H9 (cell line): Measurements from ENCODE around the gene TMEM59L. TPM values are rescaled to one million over a fixed set of nuclear protein-coding genes. Genes with fewer than 3 reads are reported as not detected.

ENCODE experiments used
- DNase-seq: peaks from one replicate; pipeline ENCODE4 v3.0.0-alpha.2; 2017
- H2AFZ ChIP-seq: one replicate; pipeline ENCODE4 v1.6.1; 2013; ENCODE audit warnings: mild to moderate bottlenecking, low read length, control low read depth, moderate library complexity
- H2AK5ac ChIP-seq: 2 replicates; pipeline ENCODE4 v1.6.1; 2013; ENCODE audit warnings: low read length, control low read depth, mixed read lengths; ENCODE audit not compliant: insufficient read length
- H2BK120ac ChIP-seq: one replicate; pipeline ENCODE4 v1.6.1; 2013; ENCODE audit warnings: low read depth, mild to moderate bottlenecking, low read length, control low read depth, inconsistent platforms; ENCODE audit not compliant: poor library complexity, severe bottlenecking
- H2BK12ac ChIP-seq: 2 replicates; pipeline ENCODE4 v1.6.1; 2013; ENCODE audit warnings: low read length, control low read depth, mixed read lengths, low read depth; ENCODE audit not compliant: insufficient read length
- H2BK15ac ChIP-seq: 2 replicates; pipeline ENCODE4 v1.6.1; 2013; ENCODE audit warnings: low read depth, low read length, control low read depth
- H2BK20ac ChIP-seq: one replicate; pipeline ENCODE4 v1.6.1; 2013; ENCODE audit warnings: low read depth, mild to moderate bottlenecking, low read length, control low read depth, inconsistent platforms; ENCODE audit not compliant: poor library complexity, severe bottlenecking
- H2BK5ac ChIP-seq: 2 replicates; pipeline ENCODE4 v1.6.1; 2013; ENCODE audit warnings: low read length, control low read depth, mixed read lengths; ENCODE audit not compliant: insufficient read length
- H3K14ac ChIP-seq: 2 replicates; pipeline ENCODE4 v1.6.1; 2013; ENCODE audit warnings: low read length, control low read depth; ENCODE audit not compliant: insufficient read depth
- H3K18ac ChIP-seq: 2 replicates; pipeline ENCODE4 v1.6.1; 2013; ENCODE audit warnings: low read depth, mild to moderate bottlenecking, mixed read lengths, low read length, control low read depth; ENCODE audit not compliant: insufficient read length
- H3K23ac ChIP-seq: 2 replicates; pipeline ENCODE4 v1.6.1; 2013; ENCODE audit warnings: low read length, control low read depth, mixed read lengths, low read depth; ENCODE audit not compliant: insufficient read length
- H3K23me2 ChIP-seq: 2 replicates; pipeline ENCODE4 v1.6.1; 2013; ENCODE audit warnings: low read depth, mild to moderate bottlenecking, mixed read lengths, low read length, control low read depth; ENCODE audit not compliant: insufficient read length, poor library complexity, severe bottlenecking
- H3K27ac ChIP-seq: 2 replicates; pipeline ENCODE4 v1.5.1; 2013; ENCODE audit warnings: low read length, control low read depth, mixed read lengths, low read depth; ENCODE audit not compliant: insufficient read length
- H3K27me3 ChIP-seq: 2 replicates; pipeline ENCODE4 v1.6.1; 2013; ENCODE audit warnings: low read length, control low read depth, inconsistent platforms; ENCODE audit not compliant: insufficient read depth
- H3K4ac ChIP-seq: 2 replicates; pipeline ENCODE4 v1.6.1; 2013; ENCODE audit warnings: low read depth, mild to moderate bottlenecking, control low read depth, inconsistent platforms, low read length, moderate library complexity
- H3K4me1 ChIP-seq: 2 replicates; pipeline ENCODE4 v1.6.1; 2013; ENCODE audit warnings: low read length, control low read depth, inconsistent platforms; ENCODE audit not compliant: insufficient read depth
- H3K4me2 ChIP-seq: 2 replicates; pipeline ENCODE4 v1.6.1; 2013; ENCODE audit warnings: low read length, control low read depth, mixed read lengths; ENCODE audit not compliant: insufficient read length, insufficient read depth
- H3K56ac ChIP-seq: 2 replicates; pipeline ENCODE4 v1.6.1; 2013; ENCODE audit warnings: low read depth, mild to moderate bottlenecking, mixed read lengths, low read length, control low read depth; ENCODE audit not compliant: insufficient read length
- H3K79me1 ChIP-seq: 2 replicates; pipeline ENCODE4 v1.6.1; 2013; ENCODE audit warnings: low read depth, mild to moderate bottlenecking, moderate library complexity, low read length, control low read depth, inconsistent platforms; ENCODE audit not compliant: insufficient read depth, poor library complexity, severe bottlenecking
- H3K79me2 ChIP-seq: 2 replicates; pipeline ENCODE4 v1.6.1; 2013; ENCODE audit warnings: low read length, control low read depth, inconsistent platforms; ENCODE audit not compliant: insufficient read depth
- H3K9ac ChIP-seq: 2 replicates; pipeline ENCODE4 v1.6.1; 2013; ENCODE audit warnings: low read length, control low read depth, mixed read lengths; ENCODE audit not compliant: insufficient read length; ENCODE audit errors: extremely low read depth
- H3K9me3 ChIP-seq: one replicate; pipeline ENCODE4 v1.6.1; 2013; ENCODE audit warnings: low read depth, low read length, inconsistent platforms; ENCODE audit not compliant: control insufficient read depth
- H3T11ph ChIP-seq: one replicate; pipeline ENCODE4 v1.6.1; 2013; ENCODE audit warnings: mild to moderate bottlenecking, low read length, control low read depth, inconsistent platforms
- H4K20me1 ChIP-seq: one replicate; pipeline ENCODE4 v1.6.1; 2013; ENCODE audit not compliant: control insufficient read depth, insufficient read length, insufficient read depth
- H4K5ac ChIP-seq: 2 replicates; pipeline ENCODE4 v1.6.1; 2013; ENCODE audit warnings: low read depth, mild to moderate bottlenecking, mixed read lengths, low read length, control low read depth; ENCODE audit not compliant: insufficient read length
- H4K8ac ChIP-seq: replicated peaks from 2 replicates; pipeline ENCODE4 v1.6.1; 2013; ENCODE audit warnings: low read length, control low read depth, mixed read lengths, low read depth; ENCODE audit not compliant: insufficient read length
- H4K91ac ChIP-seq: 2 replicates; pipeline ENCODE4 v1.6.1; 2013; ENCODE audit warnings: low read depth, mild to moderate bottlenecking, moderate library complexity, mixed read lengths, low read length, control low read depth; ENCODE audit not compliant: insufficient read length
- H3K27ac Mint-ChIP-seq, 3 experiments: 2 replicates in 2 of 3; 3 replicates in 1 of 3; pipeline ENCODE4 v1.8.0; 2020 to 2021; ENCODE audit warnings: mixed read lengths in 3 of 3, mild to moderate bottlenecking in 1 of 3, moderate library complexity in 1 of 3
- H3K27me3 Mint-ChIP-seq: 2 replicates; pipeline ENCODE4 v1.8.0; 2021; ENCODE audit warnings: low read depth, mild to moderate bottlenecking, moderate library complexity, mixed read lengths
- H3K36me3 Mint-ChIP-seq, 3 experiments: 2 replicates in 2 of 3; 3 replicates in 1 of 3; pipeline ENCODE4 v1.8.0; 2020 to 2021; ENCODE audit warnings: low read depth in 3 of 3, mixed read lengths in 3 of 3; ENCODE audit not compliant: insufficient read depth in 1 of 3
- H3K4me1 Mint-ChIP-seq, 2 experiments: 2 replicates each; pipeline ENCODE4 v1.8.0; 2020; ENCODE audit warnings: mixed read lengths in 2 of 2
- H3K4me3 Mint-ChIP-seq, 2 experiments: 2 replicates in 1 of 2; 3 replicates in 1 of 2; pipeline ENCODE4 v1.8.0; 2020 to 2021; ENCODE audit warnings: mild to moderate bottlenecking in 2 of 2, mixed read lengths in 2 of 2, moderate library complexity in 1 of 2
- H3K9me3 Mint-ChIP-seq, 2 experiments: 2 replicates in 1 of 2; 3 replicates in 1 of 2; pipeline ENCODE4 v1.8.0; 2020; ENCODE audit warnings: mild to moderate bottlenecking in 2 of 2, mixed read lengths in 2 of 2, moderate library complexity in 1 of 2
- CTCF ChIP-seq: fragments of 200-600 bp; sonication (generic); conservative IDR thresholded peaks from 3 replicates; pipeline ENCODE4 v1.8.0; 2021; ENCODE audit warnings: antibody characterized with exemption, mild to moderate bottlenecking
- WGBS: extraction: QIAGEN DNeasy Blood & Tissue Kit; methylation state at CpG from one replicate; pipeline ENCODE4 v1.1.7; 2013; ENCODE audit warnings: missing lambda C conversion rate, low lambda C conversion rate, mixed read lengths; ENCODE audit not compliant: insufficient read length; ENCODE audit errors: extremely low coverage; 5-methylcytosine and 5-hydroxymethylcytosine counted together
- total RNA-seq: library from RNA; stranded (reverse); gene quantifications from 2 replicates; pipeline ENCODE4 v1.2.1, GENCODE V29; 2021

Gene TMEM59L
- total RNA-seq, 1 experiment from 2014 or later: 12.0 TPM

- Histone ChIP-seq H3T11ph (no peak overlapping the region), H3K27me3 (no peaks in the 10 kb centered on the region), H3K23ac (no peak overlapping the region), H2AFZ (no peak overlapping the region), H2BK5ac (no peak overlapping the region), H2BK12ac (no peak overlapping the region), H2BK15ac (no peak overlapping the region), H3K27ac (no peak overlapping the region), H3K4ac (no peak overlapping the region), H3K56ac (no peak overlapping the region), H4K20me1 (no peaks in the 10 kb centered on the region), H3K79me1 (no peaks in the 10 kb centered on the region), H4K91ac (no peak overlapping the region), H3K9me3 (no peaks in the 10 kb centered on the region), H4K5ac (no peak overlapping the region), H2BK20ac (no peak overlapping the region), H3K79me2 (no peaks in the 10 kb centered on the region), H3K9ac (no peak overlapping the region), H2AK5ac (no peak overlapping the region), H2BK120ac (no peak overlapping the region), H3K4me1 (no peaks in the 10 kb centered on the region), H3K23me2 (no peaks in the 10 kb centered on the region), H3K18ac (no peak overlapping the region), H3K4me2 (no peak overlapping the region), H4K8ac (no peak overlapping the region), H3K14ac (no peak overlapping the region; the same call in 1 of the 2 replicates)
- peaks cover 3 to 5% of the 10 kb centered on the region in 2 experiments for H3K4me1 Mint-ChIP-seq
- peaks cover 0 to 21% (median 14%) of the 10 kb centered on the region in 3 experiments; a peak in 5 of 7 replicates for H3K36me3 Mint-ChIP-seq
- no peak for DNase-seq
- H3K9me3 Mint-ChIP-seq: no peaks in the 10 kb centered on the region
- no peaks in the 10 kb centered on the region for H3K27me3 Mint-ChIP-seq
- WGBS: no CpG with 5 or more reads among the region's 12 CpGs
- no peak overlapping the region for H3K4me3 Mint-ChIP-seq
- no peak for TF ChIP-seq CTCF
- no peak overlapping the region for H3K27ac Mint-ChIP-seq
Observed at GRCh38 chr19:18666317-18666716, 53.6 kb downstream of the TMEM59L start.
